GM18868 (cell line): ENCODE measurements around the gene ANKHD1.

ENCODE experiments used
- ATAC-seq: cut with Tn5 transposase; IDR thresholded peaks from one replicate; pipeline ENCODE4 v1.9.1; 2021; ENCODE audit warnings: mild to moderate bottlenecking, moderate library complexity; ENCODE audit not compliant: unreplicated experiment

Gene ANKHD1

DNA sequence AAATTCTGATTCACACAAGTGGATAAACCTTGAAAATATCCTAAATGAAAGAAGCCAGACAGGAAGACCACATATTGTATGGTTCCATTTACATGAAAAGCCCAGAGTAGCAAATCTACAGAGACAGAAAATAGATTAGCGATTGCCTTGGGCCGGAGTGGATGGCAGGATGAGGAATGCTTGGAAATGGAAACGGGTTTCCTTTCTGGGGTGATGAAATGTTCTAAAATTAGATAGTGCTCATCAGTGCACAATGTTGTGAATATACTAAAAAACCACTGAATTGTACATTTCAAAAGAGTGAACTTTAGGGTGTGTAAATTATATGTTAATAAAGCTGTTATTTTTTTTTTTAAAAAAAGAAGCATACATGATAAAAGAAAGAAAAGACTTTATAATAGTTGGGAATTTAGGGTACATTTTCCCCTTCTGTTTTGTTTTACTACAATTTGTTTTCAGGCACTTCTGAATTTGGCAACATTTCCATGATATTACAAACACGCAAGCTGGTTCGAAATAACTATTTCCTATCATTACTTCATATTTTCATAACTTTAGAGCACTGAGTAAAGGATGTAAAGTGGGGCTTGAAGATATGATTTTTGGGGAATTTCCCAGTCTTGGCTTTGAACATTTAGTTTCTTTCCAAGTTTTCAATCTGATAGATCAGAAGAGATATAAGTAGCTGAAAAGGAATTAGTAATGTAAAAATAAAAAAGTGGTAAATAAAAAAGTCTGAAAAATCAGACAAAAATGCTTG is 186.9 kb downstream of the ANKHD1 start:
- ATAC-seq, result no peak
